Neural cell (in vitro differentiated cells): ENCODE results near the gene BMPR1B.

Experiments used
- EZH2 ChIP-seq: fragments of 200-600, 300-800 bp; shearing (Covaris generic), sonication (generic); IDR thresholded peaks from 2 replicates; pipeline ENCODE4 v1.6.1; 2014; ENCODE audit warnings: antibody characterized with exemption, low read length, borderline replicate concordance, mild to moderate bottlenecking; ENCODE audit not compliant: insufficient read depth, poor library complexity, severe bottlenecking
- MXI1 ChIP-seq: fragments of 450-650 bp; conservative IDR thresholded peaks from 2 replicates; pipeline ENCODE4 v1.6.1; 2014; ENCODE audit warnings: antibody characterized with exemption, mild to moderate bottlenecking; ENCODE audit not compliant: poor library complexity, severe bottlenecking
- POLR2AphosphoS5 ChIP-seq: IDR thresholded peaks from 2 replicates; pipeline ENCODE4 v1.6.1; 2012
- SMC3 ChIP-seq: fragments of 450-650 bp; conservative IDR thresholded peaks from 2 replicates; pipeline ENCODE4 v1.6.1; 2014; ENCODE audit warnings: antibody characterized with exemption, mild to moderate bottlenecking, moderate library complexity; ENCODE audit not compliant: poor library complexity
- TAF1 ChIP-seq: IDR thresholded peaks from 2 replicates; pipeline ENCODE4 v1.6.1; 2012; ENCODE audit warnings: low read depth
- TF ChIP-seq, protein P1 (sequence below): fragments of 450-650 bp; IDR thresholded peaks from 2 replicates; pipeline ENCODE4 v1.5.1; 2014; ENCODE audit warnings: antibody characterized with exemption, mild to moderate bottlenecking, moderate library complexity; ENCODE audit not compliant: poor library complexity, severe bottlenecking
- TF ChIP-seq, protein P2 (sequence below): IDR thresholded peaks from 2 replicates; pipeline ENCODE4 v1.6.1; 2012; ENCODE audit warnings: borderline replicate concordance

DNA sequence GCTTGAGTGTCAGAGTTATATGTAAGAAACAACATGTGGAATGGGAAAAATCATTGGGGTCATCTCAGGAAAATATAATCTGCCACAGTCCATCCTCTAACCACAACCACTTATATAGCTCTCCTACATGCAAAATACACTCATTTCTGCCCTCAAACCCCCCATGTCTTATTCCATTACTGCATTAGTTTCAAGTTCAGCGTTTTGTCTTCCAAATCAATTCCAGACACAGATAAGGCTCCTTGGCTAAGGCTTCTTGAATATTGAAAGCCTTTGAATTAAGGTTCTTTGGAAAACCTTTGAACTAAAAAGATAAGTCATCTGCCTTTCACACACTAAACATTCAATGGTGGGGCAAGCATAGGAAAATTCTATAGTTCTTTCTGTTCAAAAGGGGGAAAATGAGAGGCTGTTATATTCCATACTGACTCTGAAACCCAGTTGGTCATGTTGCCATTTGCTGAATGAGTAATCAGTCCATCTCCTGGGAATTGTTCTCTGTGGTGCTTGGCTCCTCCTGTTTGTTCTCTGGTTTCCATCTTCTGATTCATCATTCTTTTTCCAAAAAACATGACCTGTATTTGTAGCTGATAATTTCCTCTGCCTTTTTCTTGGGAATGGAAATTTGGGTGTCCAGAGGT is 218.7 kb downstream of the BMPR1B start:
- TF ChIP-seq TAF1, result no peak
- no peak for TF ChIP-seq SMC3
- no peak for TF ChIP-seq MXI1
- TF ChIP-seq, protein P1, sequence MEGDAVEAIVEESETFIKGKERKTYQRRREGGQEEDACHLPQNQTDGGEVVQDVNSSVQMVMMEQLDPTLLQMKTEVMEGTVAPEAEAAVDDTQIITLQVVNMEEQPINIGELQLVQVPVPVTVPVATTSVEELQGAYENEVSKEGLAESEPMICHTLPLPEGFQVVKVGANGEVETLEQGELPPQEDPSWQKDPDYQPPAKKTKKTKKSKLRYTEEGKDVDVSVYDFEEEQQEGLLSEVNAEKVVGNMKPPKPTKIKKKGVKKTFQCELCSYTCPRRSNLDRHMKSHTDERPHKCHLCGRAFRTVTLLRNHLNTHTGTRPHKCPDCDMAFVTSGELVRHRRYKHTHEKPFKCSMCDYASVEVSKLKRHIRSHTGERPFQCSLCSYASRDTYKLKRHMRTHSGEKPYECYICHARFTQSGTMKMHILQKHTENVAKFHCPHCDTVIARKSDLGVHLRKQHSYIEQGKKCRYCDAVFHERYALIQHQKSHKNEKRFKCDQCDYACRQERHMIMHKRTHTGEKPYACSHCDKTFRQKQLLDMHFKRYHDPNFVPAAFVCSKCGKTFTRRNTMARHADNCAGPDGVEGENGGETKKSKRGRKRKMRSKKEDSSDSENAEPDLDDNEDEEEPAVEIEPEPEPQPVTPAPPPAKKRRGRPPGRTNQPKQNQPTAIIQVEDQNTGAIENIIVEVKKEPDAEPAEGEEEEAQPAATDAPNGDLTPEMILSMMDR, result no peak
- TF ChIP-seq EZH2, result no peak
- no peak for TF ChIP-seq POLR2AphosphoS5
- TF ChIP-seq, protein P2, sequence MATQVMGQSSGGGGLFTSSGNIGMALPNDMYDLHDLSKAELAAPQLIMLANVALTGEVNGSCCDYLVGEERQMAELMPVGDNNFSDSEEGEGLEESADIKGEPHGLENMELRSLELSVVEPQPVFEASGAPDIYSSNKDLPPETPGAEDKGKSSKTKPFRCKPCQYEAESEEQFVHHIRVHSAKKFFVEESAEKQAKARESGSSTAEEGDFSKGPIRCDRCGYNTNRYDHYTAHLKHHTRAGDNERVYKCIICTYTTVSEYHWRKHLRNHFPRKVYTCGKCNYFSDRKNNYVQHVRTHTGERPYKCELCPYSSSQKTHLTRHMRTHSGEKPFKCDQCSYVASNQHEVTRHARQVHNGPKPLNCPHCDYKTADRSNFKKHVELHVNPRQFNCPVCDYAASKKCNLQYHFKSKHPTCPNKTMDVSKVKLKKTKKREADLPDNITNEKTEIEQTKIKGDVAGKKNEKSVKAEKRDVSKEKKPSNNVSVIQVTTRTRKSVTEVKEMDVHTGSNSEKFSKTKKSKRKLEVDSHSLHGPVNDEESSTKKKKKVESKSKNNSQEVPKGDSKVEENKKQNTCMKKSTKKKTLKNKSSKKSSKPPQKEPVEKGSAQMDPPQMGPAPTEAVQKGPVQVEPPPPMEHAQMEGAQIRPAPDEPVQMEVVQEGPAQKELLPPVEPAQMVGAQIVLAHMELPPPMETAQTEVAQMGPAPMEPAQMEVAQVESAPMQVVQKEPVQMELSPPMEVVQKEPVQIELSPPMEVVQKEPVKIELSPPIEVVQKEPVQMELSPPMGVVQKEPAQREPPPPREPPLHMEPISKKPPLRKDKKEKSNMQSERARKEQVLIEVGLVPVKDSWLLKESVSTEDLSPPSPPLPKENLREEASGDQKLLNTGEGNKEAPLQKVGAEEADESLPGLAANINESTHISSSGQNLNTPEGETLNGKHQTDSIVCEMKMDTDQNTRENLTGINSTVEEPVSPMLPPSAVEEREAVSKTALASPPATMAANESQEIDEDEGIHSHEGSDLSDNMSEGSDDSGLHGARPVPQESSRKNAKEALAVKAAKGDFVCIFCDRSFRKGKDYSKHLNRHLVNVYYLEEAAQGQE, result no peak
